Esophagus (tissue), 2 donors: ENCODE measurements around the gene LCN15. TPM values are rescaled to one million over a fixed set of nuclear protein-coding genes. Genes with fewer than 3 reads are reported as not detected.
"Not testable (repeated sequence)": the region's sequence is repeated elsewhere in the genome, so short reads cannot be mapped to it uniquely, and the experiment has no call there.

Experiments used
- H3K27ac ChIP-seq, 2 donors: one replicate each; pipeline ENCODE4 v1.5.1; 2013; ENCODE audit warnings: low read depth in 2 of 2, mild to moderate bottlenecking in 2 of 2, inconsistent platforms in 1 of 2, low read length in 1 of 2, moderate library complexity in 1 of 2
- H3K27me3 ChIP-seq, 2 donors: one replicate each; pipeline ENCODE4 v1.6.1; 2013; ENCODE audit warnings: low read length in 2 of 2, control low read depth in 1 of 2, mild to moderate bottlenecking in 1 of 2; ENCODE audit not compliant: insufficient read depth in 2 of 2, control insufficient read depth in 1 of 2
- H3K36me3 ChIP-seq, 2 donors: one replicate each; pipeline ENCODE4 v1.6.1; 2013; ENCODE audit warnings: low read length in 1 of 2; ENCODE audit not compliant: control insufficient read depth in 2 of 2, insufficient read depth in 2 of 2
- H3K4me1 ChIP-seq, 2 donors: one replicate each; pipeline ENCODE4 v1.6.1; 2013; ENCODE audit warnings: low read length in 1 of 2; ENCODE audit not compliant: control insufficient read depth in 2 of 2, insufficient read depth in 2 of 2
- H3K4me3 ChIP-seq, 2 donors: one replicate each; pipeline ENCODE4 v1.5.1; 2013; ENCODE audit warnings: low read length in 2 of 2, mild to moderate bottlenecking in 2 of 2, low read depth in 1 of 2, moderate library complexity in 1 of 2
- H3K9me3 ChIP-seq, 2 donors: one replicate each; pipeline ENCODE4 v1.6.1; 2013; ENCODE audit warnings: mild to moderate bottlenecking in 2 of 2, low read depth in 1 of 2, low read length in 1 of 2, moderate library complexity in 1 of 2; ENCODE audit not compliant: control insufficient read depth in 2 of 2, insufficient read depth in 1 of 2
- WGBS, 2 donors: extraction: QIAGEN DNeasy Blood & Tissue Kit; methylation state at CpG; one replicate each; pipeline ENCODE4 v1.1.7; 2013; 5-methylcytosine and 5-hydroxymethylcytosine counted together
- polyA plus RNA-seq, 2 donors: library from polyadenylated mRNA; stranded (reverse); fragments of 200-250 nt; gene quantifications; one replicate each; pipeline ENCODE4 v1.2.3, GENCODE V29; 2013
- donor health status: healthy with polysubstance abuse.
- donor health status: Bipolar disorder and iron deficiency.

LCN15 gene
- polyA plus RNA-seq, 2 donors: not detected

DNA sequence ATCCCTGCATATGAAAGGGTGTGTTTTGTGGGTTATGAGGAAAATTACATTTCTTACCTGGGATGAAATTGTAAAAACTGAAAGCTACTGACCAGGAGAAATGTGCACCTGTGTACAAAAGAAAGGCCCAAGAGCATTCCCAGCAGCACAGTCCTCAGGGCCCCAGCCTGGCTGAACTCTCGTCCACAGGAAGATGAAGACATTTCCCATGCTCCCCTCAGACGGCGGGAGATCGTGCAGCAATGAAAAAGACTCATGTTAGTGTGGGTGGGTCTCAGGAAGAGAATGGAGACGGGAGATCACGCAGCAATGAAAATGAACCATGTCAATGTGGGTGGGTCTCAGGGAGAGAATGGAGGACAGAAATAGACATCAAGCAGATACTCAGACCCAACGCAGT, 12.6 kb upstream of the LCN15 start:
- Histone ChIP-seq H3K9me3 (peaks cover 3 to 8% of the 10 kb centered on the region in 2 donors), H3K27ac (no peak overlapping the region), H3K4me3 (no peak overlapping the region), H3K27me3 (no peaks in the 10 kb centered on the region), H3K36me3 (no peaks in the 10 kb centered on the region), H3K4me1 (peaks cover 0 to 2% of the 10 kb centered on the region in 2 donors)
- 68% methylated on average over 7 of the region's 7 CpGs for WGBS, 2 donors

DNA sequence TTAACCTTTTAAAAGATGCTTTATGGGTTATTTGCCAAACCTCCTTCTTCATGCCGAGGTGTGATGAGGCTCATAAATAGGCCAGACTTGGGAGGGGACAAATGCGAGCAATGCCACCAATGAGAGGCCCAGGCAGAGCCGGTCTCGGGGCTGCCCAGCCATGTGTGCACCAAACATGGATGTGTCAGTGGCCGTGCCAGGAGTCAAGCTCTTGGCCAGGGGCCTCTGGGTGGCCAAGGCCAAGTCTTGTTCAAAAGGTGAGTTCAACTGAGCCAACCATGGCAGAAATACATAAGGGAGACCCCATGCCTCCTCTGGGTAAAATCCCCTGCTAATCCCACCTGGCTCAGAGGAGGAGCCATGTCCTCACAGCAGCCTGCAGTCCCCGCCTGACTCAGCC, 10.9 kb upstream of the LCN15 start:
- Histone ChIP-seq H3K27me3 (no peaks in the 10 kb centered on the region), H3K36me3 (no peaks in the 10 kb centered on the region), H3K27ac (no peak overlapping the region), H3K4me1 (peaks cover 0 to 2% of the 10 kb centered on the region in 2 donors), H3K4me3 (no peak overlapping the region), H3K9me3 (peaks cover 3 to 8% of the 10 kb centered on the region in 2 donors)
- 80 to 94% methylated on average over 6 of the region's 6 CpGs for WGBS, 2 donors

GRCh38 chr9:136774416-136775045, 10.2 kb upstream of the LCN15 start:
- 86 to 87% methylated on average over 12 of the region's 12 CpGs for WGBS, 2 donors
- Histone ChIP-seq H3K9me3 (peaks cover 3 to 8% of the 10 kb centered on the region in 2 donors), H3K27ac (no peak overlapping the region), H3K4me3 (no peak overlapping the region), H3K27me3 (no peaks in the 10 kb centered on the region), H3K36me3 (no peaks in the 10 kb centered on the region), H3K4me1 (peaks cover 0 to 2% of the 10 kb centered on the region in 2 donors)

DNA sequence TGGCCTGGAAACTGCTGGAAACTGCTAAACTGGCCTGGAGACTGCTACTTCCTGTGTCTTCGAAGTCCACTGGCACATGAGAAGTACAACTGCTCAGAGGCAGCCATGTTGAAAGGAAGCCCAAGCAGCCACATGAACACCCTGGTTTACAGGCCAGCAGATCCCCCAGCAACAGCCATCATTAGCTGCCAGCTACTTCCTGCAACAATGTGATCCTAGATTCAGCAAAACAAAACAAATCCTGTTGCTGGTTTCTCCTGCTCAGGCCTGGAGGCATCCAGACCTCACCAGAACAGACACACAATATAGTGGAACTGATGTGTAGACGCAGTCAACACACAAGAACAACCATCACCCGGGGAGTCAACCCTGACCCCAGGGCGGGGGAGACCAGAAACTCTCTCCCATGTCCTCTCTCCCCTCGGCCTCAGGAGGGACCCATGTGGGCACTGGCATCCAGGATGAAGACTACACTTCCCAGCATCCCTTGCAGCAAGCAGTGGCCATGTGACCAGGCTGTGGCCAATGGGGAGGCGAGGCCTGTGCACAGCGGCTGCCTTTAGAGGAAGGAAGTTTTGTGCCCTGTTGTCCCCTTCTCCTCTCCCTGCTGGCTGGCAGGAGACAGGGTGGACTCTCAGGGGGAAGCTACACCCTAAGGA, 9.2 kb upstream of the LCN15 start:
- Histone ChIP-seq H3K4me1 (peaks cover 0 to 2% of the 10 kb centered on the region in 2 donors), H3K9me3 (peaks cover 3 to 8% of the 10 kb centered on the region in 2 donors), H3K27me3 (no peaks in the 10 kb centered on the region), H3K36me3 (no peaks in the 10 kb centered on the region), H3K4me3 (no peak overlapping the region), H3K27ac (no peak overlapping the region)
- WGBS, 2 donors: 74 to 79% methylated on average over 7 of the region's 7 CpGs

GRCh38 chr9:136771907-136772415, 7.6 kb upstream of the LCN15 start:
- peaks cover 3 to 8% of the 10 kb centered on the region in 2 donors for H3K9me3 ChIP-seq
- peaks cover 0 to 2% of the 10 kb centered on the region in 2 donors for H3K4me1 ChIP-seq
- peaks cover 0 to 4% of the 10 kb centered on the region in 2 donors for H3K27me3 ChIP-seq
- no peaks in the 10 kb centered on the region for H3K36me3 ChIP-seq
- WGBS, 2 donors: 65 to 67% methylated on average over 3 of the region's 3 CpGs
- no peak overlapping the region for H3K4me3 ChIP-seq
- H3K27ac ChIP-seq: no peak overlapping the region

- Histone ChIP-seq H3K4me3 (no peak overlapping the region), H3K27ac (no peak overlapping the region), H3K27me3 (peaks cover 0 to 4% of the 10 kb centered on the region in 2 donors), H3K9me3 (peaks cover 3 to 8% of the 10 kb centered on the region in 2 donors), H3K4me1 (peaks cover 0 to 2% of the 10 kb centered on the region in 2 donors), H3K36me3 (no peaks in the 10 kb centered on the region)
- WGBS, 2 donors: 12 to 13% methylated on average over 13 to 16 of the region's 16 CpGs
Measured at GRCh38 chr9:136769710-136770191, 5.4 kb upstream of the LCN15 start.

DNA sequence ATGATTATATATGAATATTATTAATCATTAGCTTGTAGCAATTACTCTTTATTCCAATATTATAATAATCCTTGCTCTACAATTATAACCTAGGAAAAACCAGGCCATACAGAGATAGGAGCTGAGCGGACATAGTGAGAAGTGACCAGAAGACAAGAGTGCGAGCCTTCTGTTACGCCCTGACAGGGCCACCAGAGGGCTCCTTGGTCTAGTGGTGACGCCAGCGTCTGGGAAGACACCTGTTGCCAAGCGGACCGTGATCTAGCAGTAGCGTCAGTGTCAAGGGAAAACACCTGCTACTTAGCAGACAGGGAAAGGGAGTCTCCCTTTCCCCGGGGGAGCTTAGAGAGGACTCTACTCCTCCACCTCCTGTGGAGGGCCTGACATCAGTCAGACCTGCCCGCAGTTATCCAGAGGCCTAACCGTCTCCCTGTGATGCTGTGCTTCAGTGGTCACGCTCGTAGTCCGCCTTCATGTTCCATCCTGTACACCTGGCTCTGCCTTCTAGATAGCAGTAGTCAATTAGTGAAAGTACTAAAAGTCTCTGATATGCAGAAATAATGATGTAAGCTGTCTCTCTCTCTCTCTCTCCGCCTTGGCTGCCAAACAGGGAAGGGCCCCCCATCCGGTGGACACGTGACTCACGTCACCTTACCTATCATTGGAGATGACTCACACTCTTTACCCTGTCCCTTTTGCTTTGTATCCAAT, 2.2 kb upstream of the LCN15 start:
- H3K4me1 ChIP-seq, H3K36me3 ChIP-seq, H3K27me3 ChIP-seq, H3K4me3 ChIP-seq, H3K9me3 ChIP-seq, H3K27ac ChIP-seq: not testable (repeated sequence)
- 34 to 35% methylated on average over 15 to 18 of the region's 18 CpGs for WGBS, 2 donors

- WGBS, 2 donors: 65 to 70% methylated on average over 14 of the region's 14 CpGs
Measured at GRCh38 chr9:136765745-136766409, 1.6 kb upstream of the LCN15 start.

GRCh38 chr9:136765041-136765440, 723 bp upstream of the LCN15 start:
- Histone ChIP-seq H3K4me1 (no peaks in the 10 kb centered on the region), H3K27ac (no peak overlapping the region), H3K9me3 (no peaks in the 10 kb centered on the region), H3K27me3 (peaks cover 0 to 4% of the 10 kb centered on the region in 2 donors), H3K36me3 (no peaks in the 10 kb centered on the region), H3K4me3 (no peak overlapping the region)
- WGBS, 2 donors: 85 to 87% methylated on average over 13 to 14 of the region's 14 CpGs

More at GRCh38 chr9:136765745-136766409, 1.6 kb upstream of the LCN15 start:
- H3K4me1 ChIP-seq, H3K27ac ChIP-seq, H3K27me3 ChIP-seq, H3K36me3 ChIP-seq, H3K4me3 ChIP-seq, H3K9me3 ChIP-seq: not testable (repeated sequence)
